HG03354 (cell line): ENCODE results near the gene ZNF547.

ENCODE experiments used
- ATAC-seq: cut with Tn5 transposase; IDR thresholded peaks from one replicate; pipeline ENCODE4 v1.9.1; 2021; ENCODE audit warnings: mild to moderate bottlenecking; ENCODE audit not compliant: unreplicated experiment, poor library complexity, severe bottlenecking

The ZNF547 gene

GRCh38 chr19:57362997-57363687 is at the start of gene ZNF547, which contains the start of gene TRAPPC2B:
Gene ZNF547, plus strand, starts transcription at chr19:57363551. Its CDS starts 5,005 bp downstream, at chr19:57368556.
Gene TRAPPC2B, plus strand, starts transcription at chr19:57363551. Its CDS starts 1,283 bp downstream, at chr19:57364834.
- peak; percentile 97 for ATAC-seq

DNA sequence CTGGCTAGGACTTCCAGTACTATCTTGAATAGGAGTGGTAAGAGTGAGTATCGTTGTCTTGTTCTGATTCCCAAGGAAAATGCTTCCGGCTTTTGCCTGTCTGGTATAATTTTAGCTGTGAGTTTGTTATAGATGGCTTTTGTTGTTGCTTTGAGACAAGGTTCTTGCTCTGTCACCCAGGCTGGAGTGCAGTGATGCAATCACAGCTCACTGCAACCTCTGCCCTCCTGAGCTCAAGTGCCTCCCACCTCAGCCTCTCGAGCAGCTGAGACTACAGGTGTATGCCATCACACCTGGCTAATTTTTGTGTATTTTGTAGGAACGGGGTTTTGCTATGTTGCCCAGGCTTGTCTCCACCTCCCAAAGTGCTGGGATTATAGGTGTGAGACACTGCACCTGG is 49.2 kb upstream of the ZNF547 start:
- no peak for ATAC-seq

DNA sequence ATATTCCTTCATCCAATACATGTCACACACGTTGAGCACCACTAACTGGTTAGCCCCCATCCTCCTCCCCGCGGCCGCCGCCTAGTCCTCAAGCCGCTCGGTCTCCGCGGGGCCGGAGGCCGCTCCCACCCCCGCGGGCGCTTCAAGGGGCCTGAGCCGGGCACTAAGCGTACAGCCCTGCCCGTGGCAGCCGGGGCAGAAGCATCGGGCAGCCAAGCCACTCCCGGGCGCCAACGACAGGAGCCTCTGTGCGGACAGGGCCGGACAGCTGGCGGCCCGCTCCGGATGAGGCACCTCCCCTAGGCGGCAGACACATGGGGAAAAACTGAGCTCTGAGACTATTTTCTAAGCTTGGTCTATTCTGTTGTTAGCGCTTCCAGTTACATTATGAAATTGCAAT is 45.8 kb upstream of the ZNF547 start:
- no peak for ATAC-seq

GRCh38 chr19:57319869-57320179 is 43.5 kb upstream of the ZNF547 start:
- ATAC-seq, result no peak

- peak; percentile 99 for ATAC-seq
These were observed 42.9 kb upstream of the ZNF547 start, which contains the start of gene ZNF543 for GRCh38 chr19:57320180-57321084. Gene ZNF543, plus strand, starts transcription at chr19:57320472. Its CDS starts 382 bp downstream, at chr19:57320854.

DNA sequence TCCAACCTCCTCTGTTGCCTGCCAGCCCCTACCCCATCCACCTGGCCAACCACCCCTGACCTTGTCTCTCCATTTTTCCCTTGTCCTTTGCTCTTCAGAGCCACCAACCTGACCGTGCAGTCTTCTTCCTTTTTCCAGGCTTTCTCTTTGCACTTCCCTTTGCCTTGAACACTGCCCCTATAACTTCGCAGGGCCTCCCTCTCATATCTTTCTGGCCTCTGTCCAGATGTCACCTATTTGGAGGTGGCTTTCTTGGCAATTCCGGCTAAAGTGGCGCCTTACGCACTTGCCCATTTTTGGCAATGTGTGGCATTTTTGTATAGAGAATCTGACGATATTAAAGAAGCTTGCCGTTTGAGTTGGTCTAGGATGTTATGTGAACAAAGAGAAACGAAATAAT is 42.2 kb upstream of the ZNF547 start:
- ATAC-seq, result no peak

- no peak for ATAC-seq
These were observed 41.6 kb upstream of the ZNF547 start for GRCh38 chr19:57321751-57322150.

DNA sequence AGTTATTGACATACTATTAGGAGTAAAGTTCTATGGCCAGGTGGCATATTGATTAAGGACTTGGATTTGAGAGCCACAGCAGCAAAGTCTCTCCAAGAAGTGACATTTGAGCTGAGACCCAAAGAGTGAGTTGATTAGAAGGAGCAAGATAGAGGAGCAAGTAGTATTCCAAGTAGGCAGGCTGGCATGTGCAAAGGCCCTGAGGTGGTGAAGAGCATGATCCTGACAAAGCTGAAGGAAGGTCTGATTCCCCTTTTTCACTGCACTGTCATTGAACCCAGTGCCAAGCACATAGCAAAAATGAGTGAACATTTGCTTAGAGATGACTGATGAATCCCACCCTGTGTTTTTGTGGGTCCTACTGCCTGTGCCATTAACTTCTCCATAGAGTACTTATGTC is 38.4 kb upstream of the ZNF547 start:
- no peak for ATAC-seq

GRCh38 chr19:57327993-57328392 is 35.4 kb upstream of the ZNF547 start:
- ATAC-seq, result no peak

- ATAC-seq, result no peak
These were observed 29.2 kb upstream of the ZNF547 start for GRCh38 chr19:57334191-57334590.

DNA sequence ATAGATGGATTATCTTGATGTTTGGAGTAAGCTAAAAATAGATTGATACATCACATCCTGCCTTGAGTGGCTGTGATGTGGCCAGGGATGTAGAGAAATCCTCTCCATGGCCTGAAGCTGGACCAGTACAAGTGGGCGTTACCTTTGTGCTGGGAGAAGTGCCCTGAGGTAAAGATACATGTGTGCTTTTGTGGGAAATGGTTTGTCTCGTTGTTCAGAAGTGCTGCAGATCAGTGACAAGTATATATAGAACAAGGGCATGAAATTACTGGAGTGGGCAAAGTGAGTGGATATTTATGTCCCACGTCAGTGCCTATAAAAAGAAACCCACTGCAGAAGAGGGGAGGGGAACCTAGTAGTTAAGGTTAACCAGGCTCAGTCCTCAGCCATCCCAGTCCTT is 24.5 kb upstream of the ZNF547 start:
- ATAC-seq, result no peak

GRCh38 chr19:57342582-57342981 is 20.8 kb upstream of the ZNF547 start:
- no peak for ATAC-seq

- ATAC-seq, result no peak
These were observed 15.2 kb upstream of the ZNF547 start for GRCh38 chr19:57348136-57348535.

- ATAC-seq, result peak; percentile 99
These were observed 12.2 kb upstream of the ZNF547 start, which contains the start of gene ZNF304 for GRCh38 chr19:57350877-57351805. Gene ZNF304, plus strand, starts transcription at chr19:57351271. Its CDS starts 394 bp downstream, at chr19:57351665.

GRCh38 chr19:57351867-57352266 is 11.5 kb upstream of the ZNF547 start:
- ATAC-seq, result no peak

DNA sequence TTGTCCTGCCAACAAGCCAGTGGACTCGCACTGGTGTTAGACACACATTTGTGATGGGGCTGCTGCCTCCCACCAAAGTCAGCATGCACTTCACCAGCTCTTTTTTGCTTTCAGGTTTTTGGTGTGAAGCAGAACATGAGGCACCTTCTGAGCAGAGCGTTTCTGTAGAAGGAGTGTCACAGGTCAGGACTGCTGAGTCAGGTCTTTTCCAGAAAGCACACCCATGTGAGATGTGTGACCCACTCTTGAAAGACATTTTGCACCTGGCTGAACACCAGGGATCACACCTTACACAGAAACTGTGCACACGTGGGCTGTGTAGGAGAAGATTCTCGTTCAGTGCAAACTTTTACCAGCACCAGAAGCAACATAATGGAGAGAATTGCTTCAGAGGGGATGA is 7.4 kb upstream of the ZNF547 start:
- ATAC-seq, result no peak

- ATAC-seq, result no peak
These were observed 5.9 kb upstream of the ZNF547 start for GRCh38 chr19:57357406-57357805.

- no peak for ATAC-seq
These were observed 4.1 kb upstream of the ZNF547 start for GRCh38 chr19:57359300-57359699.

GRCh38 chr19:57362419-57362818 is 932 bp upstream of the ZNF547 start:
- no peak for ATAC-seq

DNA sequence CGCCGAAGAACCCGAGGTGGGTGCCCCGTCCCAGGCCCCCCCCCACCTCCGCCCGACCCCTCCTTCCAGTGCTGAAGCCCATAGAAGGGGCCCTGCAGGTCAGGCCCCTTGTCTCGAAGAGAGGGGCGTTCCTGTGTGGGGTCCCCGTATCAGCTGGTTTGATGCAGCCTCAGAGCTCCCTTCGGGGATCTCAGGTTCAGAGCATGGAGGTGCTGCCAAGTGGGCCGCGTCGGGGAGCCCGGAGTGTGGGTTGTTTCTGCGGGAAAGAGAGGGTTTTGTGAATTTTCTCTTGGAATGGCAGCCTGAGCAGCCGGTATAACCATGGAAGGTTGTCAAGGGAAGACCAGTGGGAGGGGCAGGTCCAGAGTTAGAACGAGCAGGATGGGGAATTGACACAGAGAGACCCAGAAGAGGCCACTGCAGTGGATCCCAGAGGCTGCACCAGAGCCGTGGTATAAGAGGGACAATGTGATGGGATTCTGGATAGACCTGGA is 384 bp downstream of the ZNF547 start:
- ATAC-seq, result no peak
